Coronary artery (tissue), 2 donors: ENCODE results near the gene TMX1.

Source experiments
- DNase-seq: peaks from one replicate; pipeline ENCODE4 v3.0.0-alpha.2; 2017; ENCODE audit warnings: low spot score
- H3K27ac ChIP-seq, 2 donors: fragments of 200-600 bp; sonication (generic); one replicate each; pipeline ENCODE4 v1.5.1; 2016 to 2019
- H3K4me3 ChIP-seq: fragments of 200-600 bp; sonication (generic); 2 replicates; pipeline ENCODE4 v1.5.1; 2016; ENCODE audit warnings: mild to moderate bottlenecking, moderate library complexity
- TF ChIP-seq, protein P1 (sequence below): fragments of 200-600 bp; sonication (generic); IDR thresholded peaks from one replicate; pipeline ENCODE4 v1.5.1; 2019; ENCODE audit warnings: antibody characterized with exemption

TMX1 gene, protein sequence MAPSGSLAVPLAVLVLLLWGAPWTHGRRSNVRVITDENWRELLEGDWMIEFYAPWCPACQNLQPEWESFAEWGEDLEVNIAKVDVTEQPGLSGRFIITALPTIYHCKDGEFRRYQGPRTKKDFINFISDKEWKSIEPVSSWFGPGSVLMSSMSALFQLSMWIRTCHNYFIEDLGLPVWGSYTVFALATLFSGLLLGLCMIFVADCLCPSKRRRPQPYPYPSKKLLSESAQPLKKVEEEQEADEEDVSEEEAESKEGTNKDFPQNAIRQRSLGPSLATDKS

GRCh38 chr14:51239813-51240803, at the start of gene TMX1:
TMX1 (plus strand) TSS chr14:51240247; CDS start chr14:51240293, 46 bp downstream.
- peak; percentile 97 for DNase-seq
- Histone ChIP-seq H3K27ac (peak within 1 kb of the TSS; percentile 73 to 93), H3K4me3 (peak within 1 kb of the TSS; percentile 95)
- TF ChIP-seq, protein P1, sequence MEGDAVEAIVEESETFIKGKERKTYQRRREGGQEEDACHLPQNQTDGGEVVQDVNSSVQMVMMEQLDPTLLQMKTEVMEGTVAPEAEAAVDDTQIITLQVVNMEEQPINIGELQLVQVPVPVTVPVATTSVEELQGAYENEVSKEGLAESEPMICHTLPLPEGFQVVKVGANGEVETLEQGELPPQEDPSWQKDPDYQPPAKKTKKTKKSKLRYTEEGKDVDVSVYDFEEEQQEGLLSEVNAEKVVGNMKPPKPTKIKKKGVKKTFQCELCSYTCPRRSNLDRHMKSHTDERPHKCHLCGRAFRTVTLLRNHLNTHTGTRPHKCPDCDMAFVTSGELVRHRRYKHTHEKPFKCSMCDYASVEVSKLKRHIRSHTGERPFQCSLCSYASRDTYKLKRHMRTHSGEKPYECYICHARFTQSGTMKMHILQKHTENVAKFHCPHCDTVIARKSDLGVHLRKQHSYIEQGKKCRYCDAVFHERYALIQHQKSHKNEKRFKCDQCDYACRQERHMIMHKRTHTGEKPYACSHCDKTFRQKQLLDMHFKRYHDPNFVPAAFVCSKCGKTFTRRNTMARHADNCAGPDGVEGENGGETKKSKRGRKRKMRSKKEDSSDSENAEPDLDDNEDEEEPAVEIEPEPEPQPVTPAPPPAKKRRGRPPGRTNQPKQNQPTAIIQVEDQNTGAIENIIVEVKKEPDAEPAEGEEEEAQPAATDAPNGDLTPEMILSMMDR, result no peak

DNA sequence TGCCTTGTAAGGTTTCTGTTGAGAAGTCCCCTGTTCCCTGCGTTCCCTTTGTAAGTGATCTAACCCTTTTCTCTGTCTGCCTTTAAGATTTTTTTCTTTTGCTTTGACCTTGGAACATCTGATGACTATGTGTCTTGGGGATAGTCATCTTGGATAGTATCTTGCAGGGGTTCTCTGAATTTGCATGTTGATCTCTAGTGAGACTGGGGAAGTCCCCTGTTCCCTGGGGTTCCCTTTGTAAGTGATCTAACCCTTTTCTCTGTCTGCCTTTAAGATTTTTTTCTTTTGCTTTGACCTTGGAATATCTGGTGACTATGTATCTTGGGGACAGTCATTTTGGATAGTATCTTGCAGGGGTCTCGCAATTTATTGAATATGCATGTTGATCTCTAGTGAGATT, 38.2 kb upstream of the TMX1 start:
- DNase-seq, result no peak
- H3K4me3 ChIP-seq, result no peak overlapping the region
- H3K27ac ChIP-seq, result no peak overlapping the region
- TF ChIP-seq, protein P1, result no peak

- TF ChIP-seq, protein P1, result no peak
- no peak for DNase-seq
Measured at GRCh38 chr14:51202914-51203665, 37.0 kb upstream of the TMX1 start.

DNA sequence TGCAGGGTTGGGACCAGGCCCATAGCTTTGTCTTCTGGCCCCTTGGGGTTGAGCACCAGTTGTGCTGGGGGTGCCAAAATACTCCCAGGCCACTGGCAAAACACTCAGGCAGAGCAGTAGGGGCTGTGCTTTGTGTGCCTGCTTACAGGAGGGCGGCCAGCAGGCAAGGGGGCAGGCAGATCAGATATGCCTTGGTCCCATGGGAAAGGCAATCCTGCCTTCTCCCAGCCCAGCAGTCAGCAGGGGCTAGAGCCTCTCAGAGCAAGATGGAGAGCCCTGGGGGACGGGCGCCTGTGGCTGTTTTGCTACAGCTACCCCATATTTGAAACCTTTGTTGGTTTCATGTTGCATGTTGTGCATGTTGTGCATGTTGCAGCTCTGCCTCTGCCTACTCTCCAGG, 36.2 kb upstream of the TMX1 start:
- TF ChIP-seq, protein P1, result no peak
- no peak for DNase-seq
- Histone ChIP-seq H3K27ac (no peak overlapping the region), H3K4me3 (no peak overlapping the region)

More at GRCh38 chr14:51202914-51203665, 37.0 kb upstream of the TMX1 start:
- no peak overlapping the region for H3K27ac ChIP-seq
- no peak overlapping the region for H3K4me3 ChIP-seq

DNA sequence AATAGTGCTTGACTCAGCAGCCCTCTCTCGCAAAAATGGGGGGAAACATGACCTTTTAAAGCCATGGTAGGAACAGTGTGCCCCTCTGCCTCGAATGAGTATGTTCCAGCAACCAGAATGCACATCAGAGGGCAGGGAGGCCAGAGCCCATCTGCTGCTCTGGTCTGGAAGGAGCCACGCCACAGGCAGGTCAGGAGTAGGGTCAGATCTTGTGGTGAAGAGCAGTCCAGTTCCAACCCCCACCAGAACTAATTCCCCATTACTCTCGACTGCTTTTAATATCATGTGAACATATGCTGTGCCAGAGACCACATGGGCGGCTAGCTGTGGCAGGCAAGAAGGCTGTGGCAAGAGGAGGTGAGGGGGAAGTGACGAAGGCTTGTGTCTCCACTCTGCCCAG, 34.6 kb upstream of the TMX1 start:
- Histone ChIP-seq H3K27ac (no peak overlapping the region), H3K4me3 (no peak overlapping the region)
- no peak for DNase-seq
- TF ChIP-seq, protein P1, result no peak

DNA sequence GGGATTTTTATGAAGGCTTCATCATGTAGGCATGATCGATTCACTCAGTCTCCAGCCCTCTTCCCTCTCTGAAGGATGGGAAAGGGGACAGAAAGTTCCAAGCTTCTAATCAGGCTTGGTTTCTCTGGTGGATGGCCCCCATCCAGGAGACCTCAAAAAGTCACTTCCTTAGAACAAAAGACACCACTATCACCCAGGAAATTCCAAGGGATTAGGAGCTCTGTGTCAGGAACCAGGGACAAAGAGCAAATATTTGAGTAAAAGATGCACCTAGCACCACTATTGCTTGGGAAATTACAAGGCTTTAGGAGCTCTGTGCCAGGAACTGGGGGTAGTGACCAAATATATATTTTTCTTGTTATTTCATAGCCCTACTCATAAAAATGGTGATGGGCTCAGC, 33.6 kb upstream of the TMX1 start:
- DNase-seq, result no peak
- Histone ChIP-seq H3K4me3 (no peak overlapping the region), H3K27ac (no peak overlapping the region)
- TF ChIP-seq, protein P1, result no peak
